CD4-positive, alpha-beta memory T cell (primary cell): ENCODE data around the gene FAM204A. TPM values are rescaled to one million over a fixed set of nuclear protein-coding genes. Genes with fewer than 3 reads are reported as not detected.

ENCODE experiments used
- CTCF ChIA-PET: fragments of 350-600 bp; sonication (Branson Sonifier 250); formaldehyde crosslinking; loops from one replicate; lab custom pipeline; 2021; ENCODE audit warnings: inconsistent platforms; ENCODE audit not compliant: partially characterized antibody; lab: Charles Lee
- POLR2A ChIA-PET: fragments of 350-600 bp; sonication (Branson Sonifier 250); formaldehyde crosslinking; loops from one replicate; lab custom pipeline; 2021; ENCODE audit not compliant: partially characterized antibody; lab: Charles Lee
- DNase-seq, 5 donors: peaks; one replicate each; pipeline versions ENCODE4 v3.0.0 to v3.0.0-alpha.2; 2020 to 2022; ENCODE audit warnings: mixed read lengths in 1 of 5
- H3K27ac ChIP-seq: one replicate; pipeline ENCODE4 v1.7.0; 2013; ENCODE audit warnings: low read depth, low read length
- H3K27me3 ChIP-seq: 2 replicates; pipeline ENCODE4 v1.7.0; 2013; ENCODE audit warnings: mild to moderate bottlenecking, low read length, moderate library complexity; ENCODE audit not compliant: insufficient read depth
- H3K36me3 ChIP-seq: 2 replicates; pipeline ENCODE4 v1.7.0; 2013; ENCODE audit warnings: mild to moderate bottlenecking, low read length, moderate library complexity; ENCODE audit not compliant: insufficient read depth
- H3K4me1 ChIP-seq: 2 replicates; pipeline ENCODE4 v1.7.0; 2013; ENCODE audit warnings: mild to moderate bottlenecking, low read length, moderate library complexity; ENCODE audit not compliant: insufficient read depth
- H3K4me3 ChIP-seq, 2 donors: one replicate each; pipeline ENCODE4 v1.7.0; 2013; ENCODE audit warnings: low read length in 2 of 2, mild to moderate bottlenecking in 1 of 2
- H3K9me3 ChIP-seq, 2 donors: one replicate each; pipeline ENCODE4 v1.7.0; 2013; ENCODE audit warnings: low read length in 2 of 2, control low read depth in 1 of 2; ENCODE audit not compliant: control insufficient read depth in 1 of 2
- H3K27ac Mint-ChIP-seq, 7 donors: one replicate each; pipeline ENCODE4 v1.8.0; 2020 to 2021; ENCODE audit warnings: mixed read lengths in 7 of 7, mild to moderate bottlenecking in 6 of 7, inconsistent platforms in 3 of 7, moderate library complexity in 3 of 7
- H3K27me3 Mint-ChIP-seq, 2 donors: one replicate each; pipeline ENCODE4 v1.8.0; 2020 to 2021; ENCODE audit warnings: mixed read lengths in 2 of 2
- H3K36me3 Mint-ChIP-seq, 2 donors: one replicate each; pipeline ENCODE4 v1.8.0; 2020 to 2021; ENCODE audit warnings: mixed read lengths in 2 of 2, inconsistent platforms in 1 of 2, mild to moderate bottlenecking in 1 of 2
- H3K4me1 Mint-ChIP-seq, 4 donors: one replicate each; pipeline ENCODE4 v1.8.0; 2020 to 2021; ENCODE audit warnings: mixed read lengths in 4 of 4, mild to moderate bottlenecking in 1 of 4
- H3K4me3 Mint-ChIP-seq, 8 donors: one replicate each; pipeline ENCODE4 v1.8.0; 2020 to 2021; ENCODE audit warnings: mixed read lengths in 8 of 8, mild to moderate bottlenecking in 7 of 8, moderate library complexity in 6 of 8, inconsistent platforms in 3 of 8
- H3K9me3 Mint-ChIP-seq, 8 donors: one replicate each; pipeline ENCODE4 v1.8.0; 2020 to 2021; ENCODE audit warnings: mixed read lengths in 8 of 8, mild to moderate bottlenecking in 5 of 8, inconsistent platforms in 3 of 8, moderate library complexity in 1 of 8
- intact Hi-C: fragments of 100-400 bp; cut with micrococcal nuclease; formaldehyde crosslinking; loops from one replicate; pipeline ENCODE4 v1.15.1; 2023
- polyA plus RNA-seq, 2 donors: library from polyadenylated mRNA; unstranded; fragments of 300-500 nt; fragmentation: Illumina TruSeq; gene quantifications; one replicate each; pipeline ENCODE4 v1.2.3, GENCODE V29; 2021
- total RNA-seq, 2 experiments: library from RNA; stranded (reverse); gene quantifications; one replicate each; pipeline ENCODE4 v1.2.3, GENCODE V29; 2021

The FAM204A gene
- total RNA-seq: 10 to 100 TPM; 64.3 to 65.9 TPM
- 100 to 1,000 TPM; 108 to 205 TPM for polyA plus RNA-seq

- Histone ChIP-seq H3K27me3 (no peaks in the 10 kb centered on the region), H3K9me3 (no peaks in the 10 kb centered on the region), H3K36me3 (no peaks in the 10 kb centered on the region), H3K4me1 (peaks cover 46% of the 10 kb centered on the region), H3K27ac (peak within 1 kb of the TSS; percentile 78), H3K4me3 (peak within 1 kb of the TSS; percentile 88 to 96)
- POLR2A ChIA-PET: interaction anchor here (0.8 to 1.3 kb wide), 2 partner anchors 13 to 16 kb away, joined by 3 read pairs; no protein-coding TSS in a partner anchor
- H3K4me3 Mint-ChIP-seq: peak within 1 kb of the TSS; percentile 93 to 100 (median 95)
- peak within 1 kb of the TSS; percentile 93 to 99 (median 97) for H3K27ac Mint-ChIP-seq
- peaks cover 35 to 64% (median 49%) of the 10 kb centered on the region in 4 donors for H3K4me1 Mint-ChIP-seq
- H3K27me3 Mint-ChIP-seq: peaks cover 0 to 2% of the 10 kb centered on the region in 2 donors
- no peaks in the 10 kb centered on the region for H3K9me3 Mint-ChIP-seq
- CTCF ChIA-PET: no interaction called here
- H3K36me3 Mint-ChIP-seq: peaks cover 0 to 19% of the 10 kb centered on the region in 2 donors
- intact Hi-C loops: loop anchor here (1.0 to 5.0 kb wide), 4 partner anchors 117 to 965 kb away; partner anchors contain the start of genes PDZD8 and RAB11FIP2
- peak; percentile 96 to 99 (median 97) for DNase-seq
Measured at GRCh38 chr10:118341791-118342637, at the start of gene FAM204A. Gene FAM204A, minus strand, starts transcription at chr10:118342324. Its CDS starts 5,909 bp downstream, at chr10:118336415.

GRCh38 chr10:118383699-118384098 is 41.6 kb upstream of the FAM204A start:
- no peak overlapping the region for H3K4me3 Mint-ChIP-seq
- ChIA-PET CTCF (interaction anchor here (1.7 kb wide), 1 partner anchor 12 kb away, joined by 4 read pairs; no protein-coding TSS in a partner anchor), POLR2A (no interaction called here)
- intact Hi-C loops: no loop called here
- Histone ChIP-seq H3K27ac (no peak overlapping the region), H3K4me3 (no peak overlapping the region), H3K27me3 (peaks cover 9% of the 10 kb centered on the region), H3K36me3 (no peaks in the 10 kb centered on the region), H3K4me1 (no peaks in the 10 kb centered on the region), H3K9me3 (peaks cover 0 to 3% of the 10 kb centered on the region in 2 donors)
- peaks cover 15 to 28% of the 10 kb centered on the region in 2 donors for H3K27me3 Mint-ChIP-seq
- no peaks in the 10 kb centered on the region for H3K36me3 Mint-ChIP-seq
- H3K9me3 Mint-ChIP-seq: peaks cover 0 to 4% (median under 1%) of the 10 kb centered on the region in 8 donors
- no peaks in the 10 kb centered on the region for H3K4me1 Mint-ChIP-seq
- no peak overlapping the region for H3K27ac Mint-ChIP-seq
- no peak for DNase-seq

GRCh38 chr10:118383063-118383689 is 41.1 kb upstream of the FAM204A start:
- Mint-ChIP-seq H3K36me3 (no peaks in the 10 kb centered on the region), H3K27ac (no peak overlapping the region), H3K4me1 (no peaks in the 10 kb centered on the region), H3K27me3 (peaks cover 18 to 32% of the 10 kb centered on the region in 2 donors), H3K4me3 (no peak overlapping the region), H3K9me3 (peaks cover 0 to 2% (median 0%) of the 10 kb centered on the region in 8 donors)
- intact Hi-C loops: no loop called here
- Histone ChIP-seq H3K4me3 (no peak overlapping the region), H3K4me1 (no peaks in the 10 kb centered on the region), H3K27ac (no peak overlapping the region), H3K9me3 (no peaks in the 10 kb centered on the region), H3K36me3 (no peaks in the 10 kb centered on the region), H3K27me3 (peaks cover 9% of the 10 kb centered on the region)
- CTCF ChIA-PET: interaction anchor here (1.7 kb wide), 1 partner anchor 13 kb away, joined by 4 read pairs; no protein-coding TSS in a partner anchor
- POLR2A ChIA-PET: no interaction called here
- DNase-seq: no peak

- Mint-ChIP-seq H3K36me3 (no peaks in the 10 kb centered on the region), H3K27me3 (peaks cover 11 to 29% of the 10 kb centered on the region in 2 donors), H3K4me3 (no peak overlapping the region), H3K27ac (no peak overlapping the region), H3K9me3 (no peaks in the 10 kb centered on the region), H3K4me1 (no peaks in the 10 kb centered on the region)
- Histone ChIP-seq H3K9me3 (no peaks in the 10 kb centered on the region), H3K27me3 (no peaks in the 10 kb centered on the region), H3K4me3 (no peak overlapping the region), H3K36me3 (no peaks in the 10 kb centered on the region), H3K4me1 (no peaks in the 10 kb centered on the region), H3K27ac (no peak overlapping the region)
- CTCF ChIA-PET: no interaction called here
- POLR2A ChIA-PET: no interaction called here
- intact Hi-C loops: no loop called here
- DNase-seq: no peak
Measured at GRCh38 chr10:118374404-118374803, 32.3 kb upstream of the FAM204A start.

- no peaks in the 10 kb centered on the region for H3K36me3 ChIP-seq
- peaks cover 11 to 31% of the 10 kb centered on the region in 2 donors for H3K27me3 Mint-ChIP-seq
- no peaks in the 10 kb centered on the region for H3K36me3 Mint-ChIP-seq
- ChIA-PET CTCF (no interaction called here), POLR2A (no interaction called here)
- no peak for DNase-seq
- H3K4me3 Mint-ChIP-seq: no peak overlapping the region
- H3K9me3 Mint-ChIP-seq: no peaks in the 10 kb centered on the region
- intact Hi-C loops: no loop called here
- no peak overlapping the region for H3K27ac Mint-ChIP-seq
- H3K27me3 ChIP-seq: no peaks in the 10 kb centered on the region
- H3K9me3 ChIP-seq: no peaks in the 10 kb centered on the region
- H3K4me1 Mint-ChIP-seq: no peaks in the 10 kb centered on the region
- H3K4me1 ChIP-seq: no peaks in the 10 kb centered on the region
- H3K4me3 ChIP-seq: no peak overlapping the region
- H3K27ac ChIP-seq: no peak overlapping the region
Measured at GRCh38 chr10:118373786-118374185, 31.7 kb upstream of the FAM204A start.

GRCh38 chr10:118370499-118370898 is 28.4 kb upstream of the FAM204A start:
- Mint-ChIP-seq H3K4me3 (no peak overlapping the region), H3K36me3 (peaks cover 0 to 2% of the 10 kb centered on the region in 2 donors), H3K27ac (no peak overlapping the region), H3K27me3 (peaks cover 2 to 19% of the 10 kb centered on the region in 2 donors), H3K9me3 (peaks cover 0 to 13% (median 7%) of the 10 kb centered on the region in 8 donors), H3K4me1 (no peaks in the 10 kb centered on the region)
- H3K36me3 ChIP-seq: no peaks in the 10 kb centered on the region
- no peaks in the 10 kb centered on the region for H3K4me1 ChIP-seq
- no peak overlapping the region for H3K4me3 ChIP-seq
- POLR2A ChIA-PET: no interaction called here
- no peaks in the 10 kb centered on the region for H3K9me3 ChIP-seq
- intact Hi-C loops: no loop called here
- DNase-seq: no peak
- H3K27ac ChIP-seq: no peak overlapping the region
- CTCF ChIA-PET: no interaction called here
- no peaks in the 10 kb centered on the region for H3K27me3 ChIP-seq

GRCh38 chr10:118369641-118370205 is 27.6 kb upstream of the FAM204A start:
- CTCF ChIA-PET: no interaction called here
- Mint-ChIP-seq H3K9me3 (peaks cover 0 to 20% (median 12%) of the 10 kb centered on the region in 8 donors), H3K27ac (no peak overlapping the region), H3K36me3 (peaks cover 1 to 8% of the 10 kb centered on the region in 2 donors), H3K4me3 (no peak overlapping the region), H3K27me3 (peaks cover 1 to 19% of the 10 kb centered on the region in 2 donors), H3K4me1 (no peaks in the 10 kb centered on the region)
- intact Hi-C loops: no loop called here
- Histone ChIP-seq H3K4me1 (no peaks in the 10 kb centered on the region), H3K9me3 (no peaks in the 10 kb centered on the region), H3K36me3 (no peaks in the 10 kb centered on the region), H3K27me3 (no peaks in the 10 kb centered on the region), H3K4me3 (no peak overlapping the region), H3K27ac (no peak overlapping the region)
- POLR2A ChIA-PET: no interaction called here
- DNase-seq: no peak
